H1 (cell line): Measurements from ENCODE around the gene MLPH.

Experiments
- FOSL1 ChIP-seq: IDR thresholded peaks from 2 replicates; pipeline ENCODE4 v1.6.1; 2011; ENCODE audit warnings: mild to moderate bottlenecking, low read depth, low read length, moderate library complexity; ENCODE audit not compliant: insufficient read depth
- RBBP5 ChIP-seq: IDR thresholded peaks from 2 replicates; pipeline ENCODE4 v1.7.1; 2012; ENCODE audit warnings: low read depth, mild to moderate bottlenecking, inconsistent platforms, low read length, moderate library complexity, borderline replicate concordance
- RFX5 ChIP-seq: IDR thresholded peaks from 2 replicates; pipeline ENCODE4 v1.6.1; 2011; ENCODE audit warnings: low read depth, low read length, improper control_type of control experiment, borderline replicate concordance
- ZNF274 ChIP-seq: IDR thresholded peaks from 2 replicates; pipeline ENCODE4 v1.7.0; 2012; ENCODE audit warnings: low read length, borderline replicate concordance; ENCODE audit errors: extremely low read depth

- TF ChIP-seq RFX5 (no peak), ZNF274 (no peak), RBBP5 (no peak), FOSL1 (no peak)
Observed at GRCh38 chr2:237577956-237578870, 91.2 kb downstream of the MLPH start.
